GM08714 (cell line): ENCODE data around the gene CPZ.

Experiments used
- H3K4me3 ChIP-seq: fragments of 200-500 bp; sonication (Bioruptor generic); 2 replicates; pipeline ENCODE4 v1.5.1; 2014; ENCODE audit warnings: mild to moderate bottlenecking, low read length, inconsistent platforms
- ZNF274 ChIP-seq: IDR thresholded peaks from 2 replicates; pipeline ENCODE4 v1.6.1; 2012; ENCODE audit warnings: mild to moderate bottlenecking, low read depth, low read length

The CPZ gene

GRCh38 chr4:8552024-8552423, 40.5 kb upstream of the CPZ start:
- TF ChIP-seq ZNF274: no peak
- no peak overlapping the region for H3K4me3 ChIP-seq

- no peak overlapping the region for H3K4me3 ChIP-seq
- no peak for TF ChIP-seq ZNF274
Measured at GRCh38 chr4:8552581-8553205, 39.9 kb upstream of the CPZ start.

- TF ChIP-seq ZNF274: no peak
- H3K4me3 ChIP-seq: no peak overlapping the region
Measured at GRCh38 chr4:8553216-8553615, 39.3 kb upstream of the CPZ start.

GRCh38 chr4:8553991-8554405, 38.6 kb upstream of the CPZ start:
- TF ChIP-seq ZNF274: no peak
- no peak overlapping the region for H3K4me3 ChIP-seq

DNA sequence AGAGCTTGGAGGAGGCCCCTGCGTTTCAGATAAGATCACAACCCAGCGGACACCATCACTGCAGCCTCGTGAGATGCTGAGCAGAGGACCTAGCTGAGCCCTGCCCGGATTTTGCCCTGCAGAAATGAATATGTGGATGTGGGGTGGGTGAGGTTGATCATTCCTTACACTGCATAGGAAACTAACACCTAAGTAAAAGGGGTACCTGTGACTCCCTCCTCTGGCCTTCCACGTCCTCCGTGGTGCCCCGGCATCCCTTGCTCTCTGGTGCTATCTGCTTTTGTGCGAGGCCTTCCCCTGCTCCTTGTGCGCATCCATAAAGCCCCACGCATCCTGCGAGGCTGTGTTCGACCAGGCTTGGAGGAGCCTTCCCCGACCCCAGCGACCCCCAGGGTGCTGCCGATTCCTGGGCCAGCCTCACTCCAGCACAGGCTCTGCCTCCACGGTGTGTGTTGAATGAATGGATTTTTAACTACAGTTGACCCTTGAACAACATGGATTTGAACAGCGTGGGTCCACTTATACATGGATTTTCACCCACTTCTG, 37.9 kb upstream of the CPZ start:
- no peak for TF ChIP-seq ZNF274
- no peak overlapping the region for H3K4me3 ChIP-seq

DNA sequence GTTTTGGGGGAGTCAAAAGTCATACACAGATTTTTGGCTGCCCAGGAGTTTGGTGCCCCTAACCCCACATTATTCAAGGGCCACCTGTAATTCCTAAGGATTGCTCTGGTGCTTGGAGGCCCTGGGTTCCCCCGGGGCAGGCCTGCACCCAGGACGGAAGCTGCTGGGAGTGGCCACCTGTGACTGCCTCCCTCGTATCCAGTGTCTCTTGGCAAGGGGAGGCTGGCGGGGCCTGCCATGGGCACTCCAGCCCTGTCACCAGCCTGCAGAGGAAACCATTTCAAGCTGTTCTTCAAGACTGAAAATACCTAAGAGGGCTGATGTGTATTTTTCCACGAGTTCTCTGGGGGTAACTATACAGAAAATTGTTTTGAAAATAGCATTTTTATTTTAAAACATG, 36.8 kb upstream of the CPZ start:
- TF ChIP-seq ZNF274: no peak
- no peak overlapping the region for H3K4me3 ChIP-seq

GRCh38 chr4:8556341-8557150, 36.0 kb upstream of the CPZ start:
- H3K4me3 ChIP-seq: no peak overlapping the region
- no peak for TF ChIP-seq ZNF274

DNA sequence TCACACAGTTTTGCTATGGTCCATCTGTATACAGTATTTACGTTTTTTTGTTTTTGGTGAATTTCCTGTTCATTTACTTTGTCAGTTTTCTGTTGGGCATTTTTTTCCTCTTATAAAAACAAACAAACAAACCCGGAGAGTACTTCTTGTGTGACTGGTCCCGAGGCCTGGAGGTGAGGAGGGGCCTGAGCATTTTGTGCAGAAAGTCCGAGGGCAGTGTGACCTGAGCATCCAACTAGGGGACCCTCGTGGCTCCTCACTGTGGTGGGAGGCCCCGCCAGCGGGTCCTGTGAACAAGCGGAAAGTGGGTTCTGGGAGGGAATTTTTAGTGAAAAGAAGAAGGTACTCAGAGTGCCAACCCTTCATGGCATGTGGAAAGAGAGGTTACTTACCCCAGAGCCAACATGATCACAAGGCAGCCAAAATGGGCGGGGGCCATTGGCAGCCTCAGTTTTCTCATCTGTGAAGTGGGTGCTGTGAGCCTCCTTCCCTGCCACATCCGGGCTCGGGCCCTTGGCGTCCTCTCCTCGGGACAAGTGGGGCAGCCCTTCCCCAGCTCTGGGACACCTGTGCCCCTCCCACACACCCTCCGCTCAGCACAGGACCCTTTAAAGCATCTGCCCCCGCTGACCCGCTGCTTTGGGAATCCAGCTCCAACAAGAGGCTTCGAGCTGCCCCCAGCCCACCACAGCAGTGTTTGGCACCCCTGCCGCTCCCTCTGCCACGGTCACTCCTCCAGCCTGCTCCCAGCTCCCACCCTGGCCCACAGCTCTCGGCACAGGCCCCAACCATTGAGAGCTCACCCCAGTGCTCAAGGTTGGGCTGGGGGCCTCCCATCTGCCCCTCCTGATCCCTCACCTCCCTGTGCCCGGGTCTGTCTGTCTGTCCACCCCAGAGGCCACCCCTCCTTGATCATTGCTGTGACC, 35.2 kb upstream of the CPZ start:
- H3K4me3 ChIP-seq: no peak overlapping the region
- TF ChIP-seq ZNF274: no peak

GRCh38 chr4:8558080-8558960, 34.2 kb upstream of the CPZ start:
- H3K4me3 ChIP-seq: no peak overlapping the region
- TF ChIP-seq ZNF274: no peak

- H3K4me3 ChIP-seq: no peak overlapping the region
Measured at GRCh38 chr4:8559011-8559410, 33.6 kb upstream of the CPZ start.

DNA sequence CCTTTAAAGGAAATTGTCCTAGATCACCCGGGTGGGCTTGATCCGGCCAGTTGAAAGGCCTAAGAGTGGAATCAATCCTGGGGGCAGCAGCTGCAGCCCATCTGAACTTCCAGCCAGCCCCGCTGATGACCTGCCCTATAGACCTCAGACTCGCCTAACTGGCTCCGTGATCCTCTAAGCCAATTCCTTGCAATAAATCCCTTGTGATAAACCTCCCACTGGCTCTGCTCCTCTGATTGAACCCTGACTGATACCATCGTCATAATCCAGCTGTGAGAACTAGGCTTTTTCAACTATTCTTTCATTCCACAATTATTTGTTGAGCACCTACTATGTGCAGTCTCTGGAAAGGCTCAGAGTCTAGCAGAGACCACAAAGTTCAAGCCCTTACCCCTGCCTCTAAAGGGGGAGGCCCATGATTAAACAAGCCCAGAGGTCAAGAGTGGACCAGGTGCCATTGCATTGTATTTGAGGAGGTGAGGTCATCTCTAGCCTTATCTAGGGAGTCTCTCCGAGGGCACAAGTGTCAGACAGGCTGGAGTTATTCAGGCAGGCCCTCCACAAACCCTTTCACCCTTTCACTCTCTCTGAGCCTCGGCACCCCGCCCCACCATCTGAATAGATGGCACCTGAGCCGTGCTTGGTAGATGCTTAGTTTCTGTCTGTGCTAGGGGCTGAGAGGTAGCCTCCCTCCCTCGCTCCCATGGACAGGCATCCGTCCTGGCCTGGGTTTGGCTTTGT, 32.9 kb upstream of the CPZ start:
- TF ChIP-seq ZNF274: no peak
- H3K4me3 ChIP-seq: no peak overlapping the region

More at GRCh38 chr4:8559011-8559410, 33.6 kb upstream of the CPZ start:
- TF ChIP-seq ZNF274: no peak

DNA sequence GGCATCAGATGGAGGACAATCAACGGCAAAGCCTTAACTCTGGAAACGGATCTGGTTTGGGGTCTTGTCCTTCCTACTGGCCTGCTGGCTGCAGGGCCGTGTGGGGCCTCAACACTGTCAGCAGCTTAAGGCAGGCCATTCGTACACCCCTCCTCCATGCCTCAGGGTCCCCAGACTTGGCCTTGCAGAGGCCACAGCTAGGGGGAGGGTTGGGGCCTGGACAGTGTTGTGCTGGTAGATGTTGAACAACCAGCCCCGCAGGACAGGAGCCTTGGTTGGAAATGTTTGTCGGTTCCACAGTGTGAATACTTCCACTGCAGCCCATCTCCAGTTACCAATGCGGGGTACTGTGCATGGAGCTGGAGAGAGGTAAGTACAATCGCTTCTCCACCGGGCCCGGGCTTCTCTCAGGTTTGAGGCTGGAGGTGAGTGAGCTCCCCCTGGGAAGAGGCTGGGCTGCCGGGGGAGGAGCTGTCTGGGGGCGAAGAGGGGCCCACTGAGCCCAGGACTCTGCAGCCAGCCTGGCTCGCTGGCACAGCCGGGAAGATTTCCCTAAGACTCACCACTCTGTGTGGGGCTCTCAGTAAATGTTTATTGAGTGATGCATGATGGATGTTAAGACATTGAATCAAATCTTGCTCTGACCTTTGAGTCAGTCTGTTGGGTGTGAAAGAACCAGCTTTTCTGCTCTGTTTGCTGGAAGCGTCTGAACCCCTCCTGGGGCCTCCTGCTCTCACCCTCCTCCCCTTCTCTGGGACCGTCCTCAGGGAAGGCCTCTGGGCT, 32.1 kb upstream of the CPZ start:
- TF ChIP-seq ZNF274: no peak
- H3K4me3 ChIP-seq: no peak overlapping the region
